Measurements from ENCODE around the gene CAMK1. TPM values are rescaled to one million over a fixed set of nuclear protein-coding genes. Genes with fewer than 3 reads are reported as not detected.
A peak's percentile ranks its signal among the peaks of the same experiment; 100 is the strongest.

CAMK1 gene
- total and polyA plus RNA-seq, 4 donors = 13.8 to 20.1 (median 16.7) TPM

GRCh38 chr3:9810846-9811245, 41.1 kb upstream of the CAMK1 start:
- no peak overlapping the region for H3K27ac ChIP-seq (ENCODE audit: low read depth in 1 of 2, low read length in 2 of 2)
- TF ChIP-seq SP1 (IDR thresholded peaks at IDR 0.05) = no peak
- TF ChIP-seq TAF1 (conservative IDR thresholded peaks at IDR 0.05) = no peak
- TF ChIP-seq CTCF (IDR thresholded peaks at IDR 0.05; ENCODE audit: low read depth, low read length, missing input control) = no peak
- TF ChIP-seq RXRA (IDR thresholded peaks at IDR 0.05) = no peak
- no peak for TF ChIP-seq REST (IDR thresholded peaks at IDR 0.05)
- no peak for TF ChIP-seq NR2F2 (IDR thresholded peaks at IDR 0.05)
- no peak for TF ChIP-seq GABPA (IDR thresholded peaks at IDR 0.05 in 1 of 2, conservative IDR thresholded peaks at IDR 0.05 in 1 of 2)
- no peak for TF ChIP-seq HNF4A (conservative IDR thresholded peaks at IDR 0.05)
- TF ChIP-seq, protein P1, sequence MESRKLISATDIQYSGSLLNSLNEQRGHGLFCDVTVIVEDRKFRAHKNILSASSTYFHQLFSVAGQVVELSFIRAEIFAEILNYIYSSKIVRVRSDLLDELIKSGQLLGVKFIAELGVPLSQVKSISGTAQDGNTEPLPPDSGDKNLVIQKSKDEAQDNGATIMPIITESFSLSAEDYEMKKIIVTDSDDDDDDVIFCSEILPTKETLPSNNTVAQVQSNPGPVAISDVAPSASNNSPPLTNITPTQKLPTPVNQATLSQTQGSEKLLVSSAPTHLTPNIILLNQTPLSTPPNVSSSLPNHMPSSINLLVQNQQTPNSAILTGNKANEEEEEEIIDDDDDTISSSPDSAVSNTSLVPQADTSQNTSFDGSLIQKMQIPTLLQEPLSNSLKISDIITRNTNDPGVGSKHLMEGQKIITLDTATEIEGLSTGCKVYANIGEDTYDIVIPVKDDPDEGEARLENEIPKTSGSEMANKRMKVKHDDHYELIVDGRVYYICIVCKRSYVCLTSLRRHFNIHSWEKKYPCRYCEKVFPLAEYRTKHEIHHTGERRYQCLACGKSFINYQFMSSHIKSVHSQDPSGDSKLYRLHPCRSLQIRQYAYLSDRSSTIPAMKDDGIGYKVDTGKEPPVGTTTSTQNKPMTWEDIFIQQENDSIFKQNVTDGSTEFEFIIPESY (IDR thresholded peaks at IDR 0.05) = no peak
- TF ChIP-seq HNF4G (IDR thresholded peaks at IDR 0.05) = no peak
- TF ChIP-seq RAD21 (IDR thresholded peaks at IDR 0.05) = no peak
- TF ChIP-seq, protein P2, sequence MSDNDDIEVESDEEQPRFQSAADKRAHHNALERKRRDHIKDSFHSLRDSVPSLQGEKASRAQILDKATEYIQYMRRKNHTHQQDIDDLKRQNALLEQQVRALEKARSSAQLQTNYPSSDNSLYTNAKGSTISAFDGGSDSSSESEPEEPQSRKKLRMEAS (IDR thresholded peaks at IDR 0.05) = no peak
- no peak for TF ChIP-seq EGR1 (IDR thresholded peaks at IDR 0.05; ENCODE audit: low read depth in 2 of 2)
- no peak for TF ChIP-seq JUND (IDR thresholded peaks at IDR 0.05)
- no peak for TF ChIP-seq YY1 (IDR thresholded peaks at IDR 0.05)
- TF ChIP-seq FOXA2 (IDR thresholded peaks at IDR 0.05) = no peak
- TF ChIP-seq, protein P3, sequence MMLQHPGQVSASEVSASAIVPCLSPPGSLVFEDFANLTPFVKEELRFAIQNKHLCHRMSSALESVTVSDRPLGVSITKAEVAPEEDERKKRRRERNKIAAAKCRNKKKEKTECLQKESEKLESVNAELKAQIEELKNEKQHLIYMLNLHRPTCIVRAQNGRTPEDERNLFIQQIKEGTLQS (IDR thresholded peaks at IDR 0.05) = no peak
- no peak for DNase-seq (ENCODE audit: low spot score)
- H3K4me3 ChIP-seq (ENCODE audit: low read depth in 1 of 3, low read length in 3 of 3) = peak overlapping the region in 1 of 3 donors; percentile 74
- no peak overlapping the region for H3K9ac ChIP-seq (ENCODE audit: low read depth in 1 of 2, low read length in 2 of 2)
- no peaks in the 10 kb centered on the region for H3K27me3 ChIP-seq (ENCODE audit: control insufficient read depth in 4 of 4, insufficient read depth in 4 of 4, low read length in 3 of 4)
- H3K4me1 ChIP-seq (ENCODE audit: control insufficient read depth in 4 of 4, insufficient read depth in 4 of 4, low read length in 3 of 4) = peaks cover 0 to 13% (median 7%) of the 10 kb centered on the region in 4 donors
- H3K9me3 ChIP-seq (ENCODE audit: control insufficient read depth in 4 of 4, low read length in 3 of 4) = no peaks in the 10 kb centered on the region
- H3K36me3 ChIP-seq (ENCODE audit: control insufficient read depth in 4 of 4, insufficient read depth in 3 of 4, low read depth in 1 of 4, low read length in 3 of 4) = peaks cover 5 to 13% (median 10%) of the 10 kb centered on the region in 4 donors
- WGBS = 78% methylated on average over 10 of the region's 10 CpGs

All from liver (tissue), 9 donors.